Measurements from ENCODE around the gene THYN1. TPM values are rescaled to one million over a fixed set of nuclear protein-coding genes. Genes with fewer than 3 reads are reported as not detected.

Gene THYN1
- total RNA-seq, 2 donors from 2014 or later, result 17.8 to 25.7 TPM

- 29 to 31% methylated on average over 5 of the region's 5 CpGs for WGBS, 2 donors
- TF ChIP-seq CTCF (IDR thresholded peaks at IDR 0.05), result no peak
- DNase-seq (no peak), ATAC-seq (no peak)
- intact Hi-C loops (cut with DNase I), result no loop called here
- Histone ChIP-seq H3K4me3 (no peak overlapping the region), H3K9me3 (no peaks in the 10 kb centered on the region), H3K4me1 (no peaks in the 10 kb centered on the region), H3K27ac (no peak overlapping the region), H3K36me3 (replicated peaks in 1 of 2; ENCODE audit: insufficient read depth in 1 of 2, low read depth in 2 of 2) (no peaks in the 10 kb centered on the region), H3K27me3 (peaks cover 0 to 16% of the 10 kb centered on the region in 2 donors)
These were observed 17.1 kb upstream of the THYN1 start for GRCh38 chr11:134270250-134270714.

GRCh38 chr11:134267966-134268365 is 14.8 kb upstream of the THYN1 start:
- intact Hi-C loops (cut with DNase I), result no loop called here
- peaks cover 0 to 4% of the 10 kb centered on the region in 2 donors for H3K36me3 ChIP-seq (replicated peaks in 1 of 2; ENCODE audit: insufficient read depth in 1 of 2, low read depth in 2 of 2)

GRCh38 chr11:134267461-134267860 is 14.3 kb upstream of the THYN1 start:
- TF ChIP-seq POLR2A (IDR thresholded peaks at IDR 0.05) (no peak), CTCF (IDR thresholded peaks at IDR 0.05) (no peak)
- ATAC-seq, result no peak
- intact Hi-C loops (cut with DNase I), result no loop called here
- H3K27ac ChIP-seq, result no peak overlapping the region
- peaks cover 0 to 8% of the 10 kb centered on the region in 2 donors for H3K27me3 ChIP-seq
- 67 to 70% methylated on average over 5 of the region's 5 CpGs for WGBS, 2 donors
- no peaks in the 10 kb centered on the region for H3K4me1 ChIP-seq
- H3K36me3 ChIP-seq (replicated peaks in 1 of 2; ENCODE audit: insufficient read depth in 1 of 2, low read depth in 2 of 2), result peaks cover 0 to 5% of the 10 kb centered on the region in 2 donors
- no peaks in the 10 kb centered on the region for H3K9me3 ChIP-seq
- DNase-seq, result no peak
- H3K4me3 ChIP-seq, result no peak overlapping the region

More at GRCh38 chr11:134267966-134268365, 14.8 kb upstream of the THYN1 start:
- H3K4me1 ChIP-seq, result no peaks in the 10 kb centered on the region
- DNase-seq, result no peak
- H3K4me3 ChIP-seq, result no peak overlapping the region
- no peak for TF ChIP-seq CTCF (IDR thresholded peaks at IDR 0.05)
- no peak for TF ChIP-seq POLR2A (IDR thresholded peaks at IDR 0.05)
- peaks cover 0 to 8% of the 10 kb centered on the region in 2 donors for H3K27me3 ChIP-seq
- H3K27ac ChIP-seq, result no peak overlapping the region
- H3K9me3 ChIP-seq, result no peaks in the 10 kb centered on the region
- no peak for ATAC-seq
- 72 to 84% methylated on average over 8 to 11 of the region's 11 CpGs for WGBS, 2 donors

- Histone ChIP-seq H3K4me1 (no peaks in the 10 kb centered on the region), H3K9me3 (no peaks in the 10 kb centered on the region), H3K27me3 (peaks cover 0 to 5% of the 10 kb centered on the region in 2 donors), H3K36me3 (replicated peaks in 1 of 2; ENCODE audit: insufficient read depth in 1 of 2, low read depth in 2 of 2) (peaks cover 0 to 5% of the 10 kb centered on the region in 2 donors), H3K27ac (no peak overlapping the region), H3K4me3 (no peak overlapping the region)
- ATAC-seq (no peak), DNase-seq (no peak)
- intact Hi-C loops (cut with DNase I), result no loop called here
- WGBS, 2 donors, result 54 to 56% methylated on average over 3 of the region's 3 CpGs
- TF ChIP-seq CTCF (IDR thresholded peaks at IDR 0.05) (no peak), POLR2A (IDR thresholded peaks at IDR 0.05) (no peak)
These were observed 13.7 kb upstream of the THYN1 start for GRCh38 chr11:134266841-134267251.

- intact Hi-C loops (cut with DNase I), result no loop called here
- Histone ChIP-seq H3K27me3 (peaks cover 0 to under 1% of the 10 kb centered on the region in 2 donors), H3K27ac (no peak overlapping the region), H3K9me3 (no peaks in the 10 kb centered on the region), H3K36me3 (replicated peaks in 1 of 2; ENCODE audit: insufficient read depth in 1 of 2, low read depth in 2 of 2) (peaks cover 0 to 5% of the 10 kb centered on the region in 2 donors), H3K4me3 (no peak overlapping the region), H3K4me1 (no peaks in the 10 kb centered on the region)
- TF ChIP-seq CTCF (IDR thresholded peaks at IDR 0.05) (no peak), POLR2A (IDR thresholded peaks at IDR 0.05) (no peak)
- DNase-seq (no peak), ATAC-seq (no peak)
- 78 to 82% methylated on average over 5 of the region's 5 CpGs for WGBS, 2 donors
These were observed 13.3 kb upstream of the THYN1 start for GRCh38 chr11:134266440-134266839.

Data from body of pancreas (tissue), 4 donors.